Prostate gland (tissue), 2 donors: ENCODE data around the gene SLC35G3. TPM values are rescaled to one million over a fixed set of nuclear protein-coding genes. Genes with fewer than 3 reads are reported as not detected.
A peak's percentile ranks its signal among the peaks of the same experiment; 100 is the strongest.

ENCODE experiments used
- DNase-seq: peaks from one replicate; pipeline ENCODE4 v3.0.0-alpha.2; 2019; ENCODE audit warnings: low spot score
- H3K27ac ChIP-seq, 2 donors: fragments of 200-600 bp; sonication (generic); 2 replicates each; pipeline ENCODE4 v1.5.1; 2017 to 2019
- H3K27me3 ChIP-seq: fragments of 200-600 bp; sonication (generic); replicated peaks from 2 replicates; pipeline ENCODE4 v1.5.1; 2019; ENCODE audit not compliant: insufficient read depth
- H3K36me3 ChIP-seq, 2 donors: fragments of 200-600 bp; sonication (generic); 1 replicate in 1 of 2; 2 replicates in 1 of 2; pipeline versions ENCODE4 v1.5.1 to v1.8.1; 2017 to 2019
- H3K4me1 ChIP-seq: fragments of 200-600 bp; sonication (generic); replicated peaks from 2 replicates; pipeline ENCODE4 v1.5.1; 2019
- H3K4me3 ChIP-seq, 2 donors: fragments of 200-600 bp; sonication (generic); 2 replicates each; pipeline ENCODE4 v1.5.1; 2017 to 2019
- H3K9me3 ChIP-seq: fragments of 200-600 bp; sonication (generic); 2 replicates; pipeline ENCODE4 v1.5.1; 2017
- CTCF ChIP-seq, 4 experiments: fragments of 200-600 bp in 2 of 4; fragments of 450-650 bp in 2 of 4; sonication (generic) in 2 of 4; IDR thresholded peaks; 1 replicate in 3 of 4; 2 replicates in 1 of 4; pipeline ENCODE4 v1.5.1; 2016 to 2019; ENCODE audit warnings: antibody characterized with exemption in 4 of 4, mild to moderate bottlenecking in 2 of 4, moderate library complexity in 2 of 4
- POLR2A ChIP-seq: fragments of 450-650 bp; IDR thresholded peaks from one replicate; pipeline ENCODE4 v1.6.1; 2016; ENCODE audit warnings: antibody characterized with exemption, mild to moderate bottlenecking
- POLR2AphosphoS5 ChIP-seq: sonication (generic); formaldehyde crosslinking; IDR thresholded peaks from one replicate; pipeline ENCODE4 v1.6.1; 2017; ENCODE audit warnings: antibody characterized with exemption
- WGBS: methylation state at CpG from one replicate; pipeline ENCODE4 v1.1.5; 2018; 5-methylcytosine and 5-hydroxymethylcytosine counted together
- intact Hi-C: fragments of 100-400 bp; cut with DNase I; formaldehyde crosslinking; loops from one replicate; pipeline ENCODE4 v1.14.2; 2022
- total RNA-seq, 2 donors: library from RNA; depleted of rRNA; stranded (reverse); fragments of >200 nt; gene quantifications; one replicate each; pipeline ENCODE4 v1.1.0, GENCODE V29; 2016

Gene SLC35G3
- total RNA-seq, 2 donors from 2014 or later: 0.34 TPM; not detected in 1

GRCh38 chr17:35170968-35171771 is 23.0 kb downstream of the SLC35G3 start:
- H3K4me3 ChIP-seq: no peak overlapping the region
- no peaks in the 10 kb centered on the region for H3K36me3 ChIP-seq
- no peak for TF ChIP-seq POLR2A
- TF ChIP-seq CTCF (IDR thresholded peaks at IDR 0.05): peak in 2 of 4 experiments; percentile 49 to 55
- no peak for TF ChIP-seq POLR2AphosphoS5
- no peak for DNase-seq
- H3K27ac ChIP-seq: no peak overlapping the region
- H3K4me1 ChIP-seq: no peaks in the 10 kb centered on the region
- intact Hi-C loops: loop anchor here (5.0 kb wide), 2 partner anchors 141 to 361 kb away; no protein-coding TSS in a partner anchor
- no peaks in the 10 kb centered on the region for H3K27me3 ChIP-seq
- WGBS: 70% methylated on average over 18 of the region's 18 CpGs
- H3K9me3 ChIP-seq: no peaks in the 10 kb centered on the region

GRCh38 chr17:35169835-35170363 is 24.3 kb downstream of the SLC35G3 start:
- no peak for TF ChIP-seq CTCF (IDR thresholded peaks at IDR 0.05)
- TF ChIP-seq POLR2A: no peak
- TF ChIP-seq POLR2AphosphoS5: no peak
- H3K27me3 ChIP-seq: no peaks in the 10 kb centered on the region
- WGBS: 89% methylated on average over 17 of the region's 17 CpGs
- no peak for DNase-seq
- H3K4me3 ChIP-seq: no peak overlapping the region
- no peaks in the 10 kb centered on the region for H3K36me3 ChIP-seq
- no peaks in the 10 kb centered on the region for H3K4me1 ChIP-seq
- no peak overlapping the region for H3K27ac ChIP-seq
- intact Hi-C loops: loop anchor here (5.0 kb wide), 2 partner anchors 142 to 362 kb away; no protein-coding TSS in a partner anchor
- H3K9me3 ChIP-seq: no peaks in the 10 kb centered on the region

GRCh38 chr17:35167666-35168065 is 26.5 kb downstream of the SLC35G3 start:
- Histone ChIP-seq H3K9me3 (no peaks in the 10 kb centered on the region), H3K36me3 (no peaks in the 10 kb centered on the region), H3K4me1 (no peaks in the 10 kb centered on the region), H3K27ac (no peak overlapping the region), H3K27me3 (no peaks in the 10 kb centered on the region), H3K4me3 (no peak overlapping the region)
- no peak for DNase-seq
- intact Hi-C loops: no loop called here
- TF ChIP-seq POLR2AphosphoS5 (no peak), CTCF (IDR thresholded peaks at IDR 0.05) (no peak), POLR2A (no peak)
- WGBS: 84% methylated on average over 1 of the region's 1 CpG

- intact Hi-C loops: no loop called here
- no peak for DNase-seq
- Histone ChIP-seq H3K36me3 (no peaks in the 10 kb centered on the region), H3K4me1 (no peaks in the 10 kb centered on the region), H3K9me3 (no peaks in the 10 kb centered on the region), H3K4me3 (no peak overlapping the region), H3K27me3 (no peaks in the 10 kb centered on the region), H3K27ac (no peak overlapping the region)
- 55% methylated on average over 3 of the region's 3 CpGs for WGBS
- TF ChIP-seq POLR2AphosphoS5 (no peak), CTCF (IDR thresholded peaks at IDR 0.05) (no peak), POLR2A (no peak)
Observed at GRCh38 chr17:35167046-35167445, 27.1 kb downstream of the SLC35G3 start.
